Fibroblast of lung (primary cell): ENCODE data around the gene IQCF2.

Experiments used
- CTCF ChIP-seq, 2 donors: IDR thresholded peaks in 1 of 2; conservative IDR thresholded peaks in 1 of 2; 1 replicate in 1 of 2; 2 replicates in 1 of 2; pipeline ENCODE4 v1.5.1; 2011 to 2012; ENCODE audit warnings: low read length in 2 of 2, control low read depth in 1 of 2, inconsistent platforms in 1 of 2, low read depth in 1 of 2, mild to moderate bottlenecking in 1 of 2
- EZH2 ChIP-seq: IDR thresholded peaks from 2 replicates; pipeline ENCODE4 v1.5.1; 2012; ENCODE audit warnings: low read length, control low read depth, mild to moderate bottlenecking; ENCODE audit errors: missing control alignments

- TF ChIP-seq CTCF (conservative IDR thresholded peaks at IDR 0.05 in 1 of 2, IDR thresholded peaks at IDR 0.05 in 1 of 2; ENCODE audit: low read depth in 1 of 2, low read length in 2 of 2), result no peak
- no peak for TF ChIP-seq EZH2
Observed at GRCh38 chr3:51896607-51897305, 35.3 kb downstream of the IQCF2 start.
